GM06990 (cell line): ENCODE results near the gene NCLN.

ENCODE experiments used
- DNase-seq: peaks from one replicate; pipeline ENCODE4 v3.0.0-alpha.2; 2011; ENCODE audit not compliant: insufficient read length; ENCODE audit errors: extremely low read depth
- H3K27me3 ChIP-seq: replicated peaks from 2 replicates; pipeline ENCODE4 v1.6.0; 2011; ENCODE audit warnings: low read length; ENCODE audit not compliant: control insufficient read depth, insufficient read depth
- H3K36me3 ChIP-seq: 2 replicates; pipeline ENCODE4 v1.5.1; 2011; ENCODE audit warnings: low read length; ENCODE audit not compliant: control insufficient read depth, insufficient read depth
- H3K4me3 ChIP-seq: replicated peaks from 2 replicates; pipeline ENCODE4 v1.5.1; 2011; ENCODE audit warnings: low read depth, mild to moderate bottlenecking, control low read depth, low read length
- TF ChIP-seq, protein P1 (sequence below): IDR thresholded peaks from 2 replicates; pipeline ENCODE4 v1.5.1; 2011; ENCODE audit warnings: low read length, control low read depth, mild to moderate bottlenecking, inconsistent platforms; ENCODE audit not compliant: insufficient read depth, poor library complexity, severe bottlenecking

NCLN gene

DNA sequence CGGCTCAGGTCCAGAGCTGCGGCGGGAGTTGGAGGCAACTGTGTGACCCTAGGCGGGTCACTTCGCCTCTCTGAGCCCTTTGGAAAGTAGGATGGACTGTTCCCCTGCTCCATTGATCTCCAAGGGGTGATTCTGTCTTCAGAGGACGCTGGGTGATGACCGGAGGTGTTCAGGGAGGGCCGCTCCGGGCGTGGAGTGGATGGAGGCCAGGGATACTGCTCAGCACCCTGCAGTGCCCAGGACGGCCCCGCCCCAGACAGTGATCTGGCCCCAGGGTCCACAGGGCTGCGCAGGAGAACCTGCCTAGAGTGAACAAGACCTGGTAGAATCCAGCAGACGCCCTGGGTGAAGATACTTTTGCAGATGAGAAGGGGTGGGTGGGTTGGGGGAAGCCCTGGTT, 7.0 kb downstream of the NCLN start:
- TF ChIP-seq, protein P1, sequence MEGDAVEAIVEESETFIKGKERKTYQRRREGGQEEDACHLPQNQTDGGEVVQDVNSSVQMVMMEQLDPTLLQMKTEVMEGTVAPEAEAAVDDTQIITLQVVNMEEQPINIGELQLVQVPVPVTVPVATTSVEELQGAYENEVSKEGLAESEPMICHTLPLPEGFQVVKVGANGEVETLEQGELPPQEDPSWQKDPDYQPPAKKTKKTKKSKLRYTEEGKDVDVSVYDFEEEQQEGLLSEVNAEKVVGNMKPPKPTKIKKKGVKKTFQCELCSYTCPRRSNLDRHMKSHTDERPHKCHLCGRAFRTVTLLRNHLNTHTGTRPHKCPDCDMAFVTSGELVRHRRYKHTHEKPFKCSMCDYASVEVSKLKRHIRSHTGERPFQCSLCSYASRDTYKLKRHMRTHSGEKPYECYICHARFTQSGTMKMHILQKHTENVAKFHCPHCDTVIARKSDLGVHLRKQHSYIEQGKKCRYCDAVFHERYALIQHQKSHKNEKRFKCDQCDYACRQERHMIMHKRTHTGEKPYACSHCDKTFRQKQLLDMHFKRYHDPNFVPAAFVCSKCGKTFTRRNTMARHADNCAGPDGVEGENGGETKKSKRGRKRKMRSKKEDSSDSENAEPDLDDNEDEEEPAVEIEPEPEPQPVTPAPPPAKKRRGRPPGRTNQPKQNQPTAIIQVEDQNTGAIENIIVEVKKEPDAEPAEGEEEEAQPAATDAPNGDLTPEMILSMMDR: no peak
- no peak for DNase-seq
- Histone ChIP-seq H3K4me3 (no peak overlapping the region), H3K27me3 (no peaks in the 10 kb centered on the region), H3K36me3 (peaks cover 18% of the 10 kb centered on the region)

DNA sequence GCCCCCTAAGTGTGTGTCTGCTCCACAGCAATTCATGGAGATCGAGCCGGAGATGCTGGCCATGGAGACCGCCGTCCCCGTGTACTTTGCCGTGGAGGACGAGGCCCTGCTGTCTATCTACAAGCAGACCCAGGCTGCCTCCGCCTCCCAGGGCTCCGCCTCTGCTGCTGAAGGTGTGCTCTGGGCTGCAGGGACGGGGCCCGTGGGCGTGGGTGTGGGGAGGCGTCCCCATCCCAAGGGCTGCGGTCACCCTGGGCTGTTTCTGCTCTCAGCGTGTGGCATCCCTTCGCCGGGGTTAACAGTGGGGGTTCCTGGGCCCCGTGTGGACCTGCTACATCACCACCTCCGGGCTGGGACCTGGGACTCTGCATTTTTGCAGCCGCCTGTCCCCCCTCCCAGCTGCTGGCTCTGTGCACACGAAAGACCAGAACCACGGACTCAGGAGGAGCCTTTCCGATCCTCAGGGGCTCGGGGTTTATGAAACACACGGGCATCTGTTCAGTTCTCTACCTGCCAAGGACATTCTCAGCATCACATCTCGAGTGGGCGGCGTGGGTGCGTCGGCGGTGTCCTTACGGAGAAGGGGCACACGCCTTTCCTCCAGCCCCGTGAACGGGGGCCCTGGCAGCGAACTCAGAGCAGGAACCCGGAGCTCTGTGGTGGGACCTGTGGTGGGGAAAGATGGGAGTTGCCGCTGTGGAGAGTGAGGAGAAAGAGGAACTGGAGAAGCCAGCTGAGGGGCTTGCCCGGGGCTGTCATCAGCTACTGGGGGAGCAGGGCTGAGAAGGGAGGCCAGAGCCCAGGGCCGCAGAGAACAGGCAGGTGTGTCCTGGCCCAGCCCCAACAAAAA, 7.8 kb downstream of the NCLN start:
- Histone ChIP-seq H3K4me3 (no peak overlapping the region), H3K27me3 (no peaks in the 10 kb centered on the region), H3K36me3 (peaks cover 15% of the 10 kb centered on the region)
- DNase-seq: no peak
- TF ChIP-seq, protein P1: no peak

DNA sequence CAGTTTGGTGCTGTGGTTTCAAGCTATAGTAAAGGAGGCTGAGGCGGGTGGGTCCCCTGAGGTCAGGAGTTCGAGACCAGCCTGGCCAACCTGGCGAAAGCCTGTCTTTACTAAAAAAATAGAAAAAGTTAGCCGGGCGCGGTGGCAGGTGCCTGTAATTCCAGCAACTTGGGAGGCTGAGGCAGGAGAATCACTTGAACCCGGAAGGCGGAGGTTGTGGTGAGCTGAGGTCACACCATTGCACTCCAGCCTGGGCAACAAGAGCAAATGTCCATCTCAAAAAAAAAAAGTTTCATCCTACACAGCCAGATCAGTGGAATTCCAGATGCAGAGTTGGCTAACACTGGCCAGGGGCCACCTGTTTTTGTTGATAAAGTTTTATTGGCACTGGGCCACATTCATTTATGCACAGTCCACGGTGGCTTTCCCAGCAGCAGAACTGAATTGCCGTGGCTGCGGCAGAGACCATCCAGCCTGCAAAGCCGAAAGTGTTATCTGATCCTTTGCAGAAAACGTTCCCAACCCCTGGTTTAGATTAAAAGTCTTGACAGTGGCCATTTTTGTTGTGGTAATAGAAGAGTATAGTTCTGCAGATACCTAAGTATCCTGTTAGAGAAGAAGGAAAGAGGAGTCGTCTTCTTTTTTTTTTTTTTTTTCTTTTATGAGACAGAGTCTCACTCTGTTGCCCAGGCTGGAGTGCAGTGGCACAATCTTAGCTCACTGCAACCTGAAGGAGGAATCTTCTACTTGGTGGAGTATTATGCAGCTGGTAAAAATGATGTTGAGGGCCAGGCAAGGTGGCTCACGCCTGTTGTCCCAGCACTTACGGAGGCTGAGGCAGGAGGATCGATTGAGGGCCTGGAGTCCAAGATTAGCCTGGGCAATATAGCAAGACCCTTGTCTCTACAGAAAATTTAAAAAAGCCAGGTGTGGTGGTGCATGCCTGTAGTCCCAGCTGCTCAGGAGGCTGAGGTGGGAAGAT, 8.7 kb downstream of the NCLN start:
- H3K36me3 ChIP-seq: peaks cover 19% of the 10 kb centered on the region
- H3K27me3 ChIP-seq: no peaks in the 10 kb centered on the region
- TF ChIP-seq, protein P1: no peak
- H3K4me3 ChIP-seq: no peak overlapping the region
- DNase-seq: no peak

DNA sequence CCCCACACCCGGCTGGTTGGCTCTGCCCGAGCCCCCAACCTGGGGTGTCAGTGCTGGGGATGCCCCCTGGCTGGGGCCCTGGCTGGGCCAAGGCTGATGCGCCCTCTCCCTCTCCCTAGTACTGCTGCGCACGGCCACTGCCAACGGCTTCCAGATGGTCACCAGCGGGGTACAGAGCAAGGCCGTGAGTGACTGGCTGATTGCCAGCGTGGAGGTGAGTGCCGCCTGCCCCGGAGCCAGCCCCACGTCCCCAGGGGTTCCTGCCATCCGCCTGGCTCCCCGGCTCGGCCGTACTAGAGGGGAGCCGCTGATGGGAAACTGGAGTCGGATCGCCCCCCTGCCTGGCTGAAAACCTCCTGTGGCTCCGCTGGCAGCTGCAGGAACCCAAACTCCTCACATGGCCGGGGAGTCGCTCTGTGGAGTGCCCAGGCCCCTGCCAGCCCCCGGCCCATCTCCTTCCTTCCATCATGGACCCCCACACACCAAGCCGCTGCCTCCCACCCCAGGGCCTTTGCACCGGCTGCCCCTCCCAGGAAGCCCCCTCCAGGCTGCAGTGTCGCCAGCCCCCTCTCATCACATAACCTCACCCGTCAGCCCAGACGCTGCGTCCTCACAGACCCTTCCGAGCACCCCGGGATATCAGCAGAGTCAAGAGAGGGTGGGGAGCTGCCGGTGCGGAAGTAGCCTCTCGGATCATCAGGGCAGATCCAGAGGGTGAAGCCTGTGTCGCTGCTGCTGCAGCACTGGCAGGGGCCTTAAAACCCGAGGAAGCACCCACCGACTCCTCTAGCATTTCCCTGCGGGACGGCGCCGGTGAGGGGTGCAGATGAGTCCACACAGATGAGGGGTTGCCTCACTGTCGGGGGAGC, 10.6 kb downstream of the NCLN start:
- H3K27me3 ChIP-seq: no peaks in the 10 kb centered on the region
- H3K4me3 ChIP-seq: no peak overlapping the region
- DNase-seq: no peak
- H3K36me3 ChIP-seq: peaks cover 19% of the 10 kb centered on the region
- TF ChIP-seq, protein P1: no peak

DNA sequence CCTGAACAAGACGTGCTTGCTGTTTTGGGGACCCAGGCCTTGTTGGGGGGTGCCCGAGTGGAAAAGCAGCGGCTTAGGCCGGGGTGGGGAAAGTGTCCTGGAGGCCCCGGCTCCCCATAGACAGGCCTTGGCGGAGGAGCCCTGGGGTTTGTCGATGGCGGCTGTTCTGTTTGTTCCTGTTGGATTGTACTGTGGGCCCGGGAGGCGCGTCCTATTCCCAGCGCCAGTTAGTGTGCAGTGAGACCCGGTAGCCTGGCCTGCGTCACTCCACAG, 11.1 kb downstream of the NCLN start:
- TF ChIP-seq, protein P1: no peak
- Histone ChIP-seq H3K4me3 (no peak overlapping the region), H3K36me3 (peaks cover 19% of the 10 kb centered on the region), H3K27me3 (no peaks in the 10 kb centered on the region)
- DNase-seq: no peak
